ENCODE results near the gene GAD2. TPM values are rescaled to one million over a fixed set of nuclear protein-coding genes. Genes with fewer than 3 reads are reported as not detected.

GAD2 gene
- not detected in 2 replicates for total RNA-seq
- polyA plus RNA-seq (2012) = not detected

GRCh38 chr10:26216585-26217395 lies at the start of gene GAD2:
Gene GAD2, plus strand, starts transcription at chr10:26216774. Its CDS starts 36 bp downstream, at chr10:26216810.
- DNase-seq (ENCODE audit: low read depth) = no peak

- no peak for DNase-seq (ENCODE audit: low read depth)
Measured at GRCh38 chr10:26169466-26169865, 47.1 kb upstream of the GAD2 start.

- DNase-seq (ENCODE audit: low read depth) = no peak
Measured at GRCh38 chr10:26172131-26172530, 44.4 kb upstream of the GAD2 start.

GRCh38 chr10:26173837-26174236 lies 42.7 kb upstream of the GAD2 start:
- no peak for DNase-seq (ENCODE audit: low read depth)

- DNase-seq (ENCODE audit: low read depth) = no peak
Measured at GRCh38 chr10:26177341-26177740, 39.2 kb upstream of the GAD2 start.

GRCh38 chr10:26194275-26194674 lies 22.3 kb upstream of the GAD2 start:
- no peak for DNase-seq (ENCODE audit: low read depth)

- DNase-seq (ENCODE audit: low read depth) = no peak
Measured at GRCh38 chr10:26197248-26197647, 19.3 kb upstream of the GAD2 start.

GRCh38 chr10:26198119-26198518 lies 18.5 kb upstream of the GAD2 start:
- DNase-seq (ENCODE audit: low read depth) = no peak

- DNase-seq (ENCODE audit: low read depth) = no peak
Measured at GRCh38 chr10:26199841-26200240, 16.7 kb upstream of the GAD2 start.

- no peak for DNase-seq (ENCODE audit: low read depth)
Measured at GRCh38 chr10:26205223-26205622, 11.4 kb upstream of the GAD2 start.

- DNase-seq (ENCODE audit: low read depth) = no peak
Measured at GRCh38 chr10:26211781-26212444, 4.7 kb upstream of the GAD2 start.

- no peak for DNase-seq (ENCODE audit: low read depth)
Measured at GRCh38 chr10:26212511-26212910, 4.1 kb upstream of the GAD2 start.

GRCh38 chr10:26213157-26213800 lies 3.3 kb upstream of the GAD2 start:
- no peak for DNase-seq (ENCODE audit: low read depth)

- no peak for DNase-seq (ENCODE audit: low read depth)
Measured at GRCh38 chr10:26214004-26214403, 2.6 kb upstream of the GAD2 start.

- no peak for DNase-seq (ENCODE audit: low read depth)
Measured at GRCh38 chr10:26214551-26215395, 1.8 kb upstream of the GAD2 start.

GRCh38 chr10:26215396-26215934 lies 1.1 kb upstream of the GAD2 start:
- DNase-seq (ENCODE audit: low read depth) = no peak

- no peak for DNase-seq (ENCODE audit: low read depth)
Measured at GRCh38 chr10:26215935-26216584, 514 bp upstream of the GAD2 start.

- no peak for DNase-seq (ENCODE audit: low read depth)
Measured at GRCh38 chr10:26217396-26218086, 967 bp downstream of the GAD2 start.

- DNase-seq (ENCODE audit: low read depth) = no peak
Measured at GRCh38 chr10:26219676-26220075, 3.1 kb downstream of the GAD2 start.

- no peak for DNase-seq (ENCODE audit: low read depth)
Measured at GRCh38 chr10:26220901-26221300, 4.3 kb downstream of the GAD2 start.
